ENCODE data around the gene MT3.

MT3 gene

DNA sequence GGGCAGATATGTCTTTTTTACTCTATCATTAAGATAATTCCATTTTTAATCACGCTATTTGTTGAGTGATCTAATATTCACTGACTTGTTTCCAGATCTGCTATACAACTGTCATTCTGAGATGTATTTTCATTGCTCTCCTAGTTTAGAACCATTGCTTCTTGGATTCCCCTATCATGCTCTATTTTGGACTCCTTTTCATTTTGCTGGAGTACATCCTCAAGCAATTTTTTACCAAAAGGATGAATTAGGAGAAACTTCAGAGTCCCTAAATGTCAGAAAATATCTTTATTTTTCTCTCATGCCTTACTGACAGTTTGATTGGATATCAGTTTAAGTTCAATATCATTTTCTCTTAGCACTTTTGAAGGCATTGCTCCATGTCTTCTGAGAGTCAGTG lies 14.7 kb upstream of the MT3 start:
- H3K36me3 ChIP-seq (ENCODE audit: insufficient read depth, low read length), result no peaks in the 10 kb centered on the region
- no peaks in the 10 kb centered on the region for H4K20me1 ChIP-seq (ENCODE audit: insufficient read depth, low read length, poor library complexity, severe bottlenecking)
- no peaks in the 10 kb centered on the region for H3K4me1 ChIP-seq (ENCODE audit: insufficient read depth, low read length, poor library complexity, severe bottlenecking)
- peaks cover 3% of the 10 kb centered on the region; the same call in 1 of the 2 replicates for H3K9me3 ChIP-seq (ENCODE audit: insufficient read depth, low read depth, low read length)
- H3K9me2 ChIP-seq (replicated peaks; ENCODE audit: low read depth, low read length), result no peaks in the 10 kb centered on the region
- no peak overlapping the region for H2AFZ ChIP-seq (ENCODE audit: low read length)
- H3F3A ChIP-seq (ENCODE audit: low read depth), result no peaks in the 10 kb centered on the region
- TF ChIP-seq, protein P1, sequence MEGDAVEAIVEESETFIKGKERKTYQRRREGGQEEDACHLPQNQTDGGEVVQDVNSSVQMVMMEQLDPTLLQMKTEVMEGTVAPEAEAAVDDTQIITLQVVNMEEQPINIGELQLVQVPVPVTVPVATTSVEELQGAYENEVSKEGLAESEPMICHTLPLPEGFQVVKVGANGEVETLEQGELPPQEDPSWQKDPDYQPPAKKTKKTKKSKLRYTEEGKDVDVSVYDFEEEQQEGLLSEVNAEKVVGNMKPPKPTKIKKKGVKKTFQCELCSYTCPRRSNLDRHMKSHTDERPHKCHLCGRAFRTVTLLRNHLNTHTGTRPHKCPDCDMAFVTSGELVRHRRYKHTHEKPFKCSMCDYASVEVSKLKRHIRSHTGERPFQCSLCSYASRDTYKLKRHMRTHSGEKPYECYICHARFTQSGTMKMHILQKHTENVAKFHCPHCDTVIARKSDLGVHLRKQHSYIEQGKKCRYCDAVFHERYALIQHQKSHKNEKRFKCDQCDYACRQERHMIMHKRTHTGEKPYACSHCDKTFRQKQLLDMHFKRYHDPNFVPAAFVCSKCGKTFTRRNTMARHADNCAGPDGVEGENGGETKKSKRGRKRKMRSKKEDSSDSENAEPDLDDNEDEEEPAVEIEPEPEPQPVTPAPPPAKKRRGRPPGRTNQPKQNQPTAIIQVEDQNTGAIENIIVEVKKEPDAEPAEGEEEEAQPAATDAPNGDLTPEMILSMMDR (conservative IDR thresholded peaks at IDR 0.05; ENCODE audit: low read length), result no peak
- no peak for TF ChIP-seq EZH2phosphoT487 (IDR thresholded peaks at IDR 0.05; ENCODE audit: borderline replicate concordance)
- H3K79me2 ChIP-seq (ENCODE audit: insufficient read depth, low read length), result no peaks in the 10 kb centered on the region
- no peak overlapping the region for H3K4me3 ChIP-seq (ENCODE audit: low read length, poor library complexity, severe bottlenecking)
- H3K4me2 ChIP-seq (ENCODE audit: low read depth, low read length, poor library complexity, severe bottlenecking), result no peak overlapping the region
- H3K27me3 ChIP-seq (ENCODE audit: insufficient read depth, low read length, poor library complexity, severe bottlenecking), result no peaks in the 10 kb centered on the region
- H3K9ac ChIP-seq (ENCODE audit: low read depth, low read length, poor library complexity, severe bottlenecking), result no peak overlapping the region

DNA sequence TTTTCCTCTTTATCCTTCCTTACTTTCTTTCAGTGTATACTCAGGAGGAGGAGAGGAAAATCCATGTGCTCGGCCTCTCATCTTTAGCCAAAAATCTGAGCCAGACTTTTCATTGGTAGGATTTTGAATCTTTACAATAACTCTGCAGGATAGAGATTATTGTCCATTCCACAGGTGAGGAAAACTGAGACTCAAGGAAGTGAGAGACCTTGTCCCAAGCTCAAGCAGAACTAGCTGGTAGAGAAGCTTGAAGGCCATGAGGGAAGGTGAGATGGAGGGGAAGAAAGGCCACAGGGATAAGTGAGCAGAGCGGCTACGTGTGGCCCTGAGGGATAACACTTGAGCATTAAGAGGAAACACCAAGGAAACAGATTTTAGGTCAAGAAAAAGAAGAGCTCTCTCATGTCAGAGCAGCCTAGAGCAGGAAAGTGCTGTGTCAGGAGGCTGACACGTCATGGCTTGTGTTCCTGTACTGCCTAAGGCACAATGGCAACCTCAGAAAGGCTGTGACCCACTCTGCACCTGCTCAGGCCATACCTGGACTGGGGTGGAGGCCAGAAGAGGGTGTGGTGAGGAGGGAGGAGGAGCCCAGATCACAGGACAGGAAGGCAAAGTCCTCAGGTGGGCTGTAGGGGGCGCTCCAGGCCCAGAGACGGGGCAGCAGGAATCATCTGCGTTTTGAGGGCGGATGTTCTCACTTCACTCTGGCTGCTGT lies 12.6 kb upstream of the MT3 start:
- no peaks in the 10 kb centered on the region for H4K20me1 ChIP-seq (ENCODE audit: insufficient read depth, low read length, poor library complexity, severe bottlenecking)
- H3F3A ChIP-seq (ENCODE audit: low read depth), result no peaks in the 10 kb centered on the region
- peaks cover 3% of the 10 kb centered on the region; the same call in 1 of the 2 replicates for H3K9me3 ChIP-seq (ENCODE audit: insufficient read depth, low read depth, low read length)
- no peak overlapping the region for H3K4me2 ChIP-seq (ENCODE audit: low read depth, low read length, poor library complexity, severe bottlenecking)
- no peaks in the 10 kb centered on the region for H3K9me2 ChIP-seq (replicated peaks; ENCODE audit: low read depth, low read length)
- H3K36me3 ChIP-seq (ENCODE audit: insufficient read depth, low read length), result no peaks in the 10 kb centered on the region
- no peak overlapping the region for H3K4me3 ChIP-seq (ENCODE audit: low read length, poor library complexity, severe bottlenecking)
- no peaks in the 10 kb centered on the region for H3K27me3 ChIP-seq (ENCODE audit: insufficient read depth, low read length, poor library complexity, severe bottlenecking)
- no peaks in the 10 kb centered on the region for H3K4me1 ChIP-seq (ENCODE audit: insufficient read depth, low read length, poor library complexity, severe bottlenecking)
- TF ChIP-seq, protein P1 (conservative IDR thresholded peaks at IDR 0.05; ENCODE audit: low read length), result peak; percentile 90
- TF ChIP-seq EZH2phosphoT487 (IDR thresholded peaks at IDR 0.05; ENCODE audit: borderline replicate concordance), result no peak
- H3K9ac ChIP-seq (ENCODE audit: low read depth, low read length, poor library complexity, severe bottlenecking), result no peak overlapping the region
- H3K79me2 ChIP-seq (ENCODE audit: insufficient read depth, low read length), result no peaks in the 10 kb centered on the region
- H2AFZ ChIP-seq (ENCODE audit: low read length), result 0 out of 2 replicates have a peak overlapping the region, but pooled peaks have one; percentile 59

DNA sequence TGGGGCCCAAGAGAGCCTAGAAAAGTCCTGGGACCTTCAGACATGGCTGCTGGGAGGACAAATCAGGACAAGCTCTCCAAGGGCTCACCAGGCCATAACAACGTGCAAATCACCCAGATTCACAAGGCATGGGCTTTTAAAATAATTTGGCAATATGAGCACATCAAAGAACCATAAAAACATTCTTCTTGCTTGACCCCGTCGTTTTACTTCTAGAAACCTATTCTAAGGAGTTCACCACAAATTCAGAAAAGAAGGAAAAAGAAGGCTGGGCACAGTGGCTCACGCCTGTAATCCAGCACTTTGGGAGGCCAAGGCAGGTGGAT lies 12.1 kb upstream of the MT3 start:
- Histone ChIP-seq H4K20me1 (ENCODE audit: insufficient read depth, low read length, poor library complexity, severe bottlenecking) (no peaks in the 10 kb centered on the region), H3K79me2 (ENCODE audit: insufficient read depth, low read length) (no peaks in the 10 kb centered on the region), H3K9me2 (replicated peaks; ENCODE audit: low read depth, low read length) (no peaks in the 10 kb centered on the region), H3K9me3 (ENCODE audit: insufficient read depth, low read depth, low read length) (peaks cover 3% of the 10 kb centered on the region; the same call in 1 of the 2 replicates), H3K27me3 (ENCODE audit: insufficient read depth, low read length, poor library complexity, severe bottlenecking) (no peaks in the 10 kb centered on the region), H3F3A (ENCODE audit: low read depth) (no peaks in the 10 kb centered on the region), H3K36me3 (ENCODE audit: insufficient read depth, low read length) (no peaks in the 10 kb centered on the region), H3K4me2 (ENCODE audit: low read depth, low read length, poor library complexity, severe bottlenecking) (no peak overlapping the region), H3K4me3 (ENCODE audit: low read length, poor library complexity, severe bottlenecking) (no peak overlapping the region), H2AFZ (ENCODE audit: low read length) (0 out of 2 replicates have a peak overlapping the region, but pooled peaks have one; percentile 59), H3K9ac (ENCODE audit: low read depth, low read length, poor library complexity, severe bottlenecking) (no peak overlapping the region), H3K4me1 (ENCODE audit: insufficient read depth, low read length, poor library complexity, severe bottlenecking) (no peaks in the 10 kb centered on the region)
- TF ChIP-seq, protein P1 (conservative IDR thresholded peaks at IDR 0.05; ENCODE audit: low read length), result no peak
- no peak for TF ChIP-seq EZH2phosphoT487 (IDR thresholded peaks at IDR 0.05; ENCODE audit: borderline replicate concordance)
